ENCODE measurements around the gene MRGPRD.

DNA sequence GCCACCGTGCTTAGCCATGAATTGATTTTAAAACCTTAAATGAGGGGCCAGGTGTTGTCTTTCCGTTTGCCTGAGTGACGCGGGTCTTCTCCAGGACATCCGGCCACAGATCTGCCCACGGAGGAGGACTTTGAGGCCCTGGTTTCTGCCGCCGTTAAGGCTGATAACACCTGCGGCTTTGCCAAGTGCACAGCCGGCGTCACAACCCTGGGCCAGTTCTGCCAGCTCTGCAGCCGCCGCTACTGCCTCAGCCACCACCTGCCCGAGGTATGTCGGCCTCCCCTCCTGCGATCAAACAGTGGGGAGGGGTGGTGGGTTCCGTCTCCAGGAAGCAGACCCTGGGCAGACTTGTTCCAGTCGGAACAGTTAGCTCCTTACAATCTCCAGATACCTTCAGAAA lies 42.7 kb downstream of the MRGPRD start:
- TF ChIP-seq, protein P1, sequence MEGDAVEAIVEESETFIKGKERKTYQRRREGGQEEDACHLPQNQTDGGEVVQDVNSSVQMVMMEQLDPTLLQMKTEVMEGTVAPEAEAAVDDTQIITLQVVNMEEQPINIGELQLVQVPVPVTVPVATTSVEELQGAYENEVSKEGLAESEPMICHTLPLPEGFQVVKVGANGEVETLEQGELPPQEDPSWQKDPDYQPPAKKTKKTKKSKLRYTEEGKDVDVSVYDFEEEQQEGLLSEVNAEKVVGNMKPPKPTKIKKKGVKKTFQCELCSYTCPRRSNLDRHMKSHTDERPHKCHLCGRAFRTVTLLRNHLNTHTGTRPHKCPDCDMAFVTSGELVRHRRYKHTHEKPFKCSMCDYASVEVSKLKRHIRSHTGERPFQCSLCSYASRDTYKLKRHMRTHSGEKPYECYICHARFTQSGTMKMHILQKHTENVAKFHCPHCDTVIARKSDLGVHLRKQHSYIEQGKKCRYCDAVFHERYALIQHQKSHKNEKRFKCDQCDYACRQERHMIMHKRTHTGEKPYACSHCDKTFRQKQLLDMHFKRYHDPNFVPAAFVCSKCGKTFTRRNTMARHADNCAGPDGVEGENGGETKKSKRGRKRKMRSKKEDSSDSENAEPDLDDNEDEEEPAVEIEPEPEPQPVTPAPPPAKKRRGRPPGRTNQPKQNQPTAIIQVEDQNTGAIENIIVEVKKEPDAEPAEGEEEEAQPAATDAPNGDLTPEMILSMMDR (IDR thresholded peaks at IDR 0.05), result no peak
- no peak for TF ChIP-seq POLR2A (IDR thresholded peaks at IDR 0.05)
